Muscle of arm (tissue), 12 donors: ENCODE measurements around the gene USP8. TPM values are rescaled to one million over a fixed set of nuclear protein-coding genes. Genes with fewer than 3 reads are reported as not detected.

ENCODE experiments used
- DNase-seq: peaks from one replicate; pipeline ENCODE4 v3.0.0-alpha.2; 2013
- polyA plus RNA-seq, 12 donors: library from polyadenylated mRNA; unstranded; fragments of 120-200 nt; gene quantifications; one replicate each; pipeline ENCODE4 v1.2.1, GENCODE V29; 2013; ENCODE audit not compliant: insufficient read length in 12 of 12

Gene USP8
- polyA plus RNA-seq, 12 donors: 26.9 to 125 (median 34.0) TPM

DNA sequence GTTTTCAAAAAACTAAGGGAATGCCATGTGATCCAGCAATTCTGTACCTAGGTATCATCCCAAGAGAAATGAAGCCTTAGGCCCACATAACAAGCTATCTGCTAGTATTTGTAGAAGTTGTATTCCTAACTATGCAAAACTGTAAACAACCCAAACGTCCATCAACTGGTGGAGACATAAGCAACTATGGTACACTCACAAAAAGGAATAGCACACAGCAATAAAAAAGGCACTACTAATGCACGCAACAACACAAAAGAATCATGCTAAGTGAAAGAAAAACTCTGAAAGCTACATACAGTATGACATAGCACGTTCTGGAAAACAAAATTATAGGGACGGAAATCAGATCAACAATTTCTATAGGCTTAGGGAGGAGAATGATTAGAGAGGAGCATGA lies 107.0 kb downstream of the USP8 start:
- DNase-seq: no peak

DNA sequence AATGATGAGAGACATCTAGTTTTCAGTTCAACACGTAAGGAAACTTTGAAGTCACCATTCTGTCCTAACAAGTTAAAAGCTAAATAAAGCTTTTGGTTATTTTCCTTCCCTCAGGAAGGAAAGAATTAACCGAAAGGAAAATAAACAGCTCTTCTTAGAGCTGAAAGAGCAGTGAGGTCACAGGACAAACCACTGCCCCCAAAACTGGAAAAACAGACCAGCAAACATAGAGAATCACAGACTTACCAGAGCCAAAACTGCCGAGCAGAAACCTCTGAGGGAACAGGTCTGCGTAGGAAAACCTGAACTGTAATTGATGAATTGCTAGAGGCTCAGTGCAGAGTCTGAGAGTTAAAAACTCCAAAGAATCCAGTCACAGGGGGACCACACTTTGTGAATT lies 107.6 kb downstream of the USP8 start:
- no peak for DNase-seq

GRCh38 chr15:50542887-50543210 lies 118.6 kb downstream of the USP8 start:
- no peak for DNase-seq

DNA sequence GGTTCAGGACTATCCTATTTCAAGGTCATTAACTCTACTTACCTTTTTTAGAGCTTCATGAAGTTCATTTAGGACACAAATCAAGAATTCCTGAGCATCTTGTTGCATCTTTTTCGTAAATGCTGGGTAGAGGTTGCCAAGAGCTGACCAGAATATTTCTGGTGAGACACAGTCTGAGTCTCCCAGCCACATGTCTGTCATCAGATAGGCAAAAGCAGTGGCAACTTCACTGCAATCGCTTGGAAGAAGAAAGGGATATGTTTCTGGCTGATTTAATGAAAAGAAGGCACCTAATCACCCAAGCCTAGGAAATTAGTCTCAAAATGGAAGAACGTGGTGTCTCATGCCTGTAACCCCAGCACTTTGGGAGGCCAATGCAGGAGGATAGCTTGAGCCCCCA lies 119.4 kb downstream of the USP8 start:
- no peak for DNase-seq

GRCh38 chr15:50544368-50544767 lies 120.2 kb downstream of the USP8 start:
- no peak for DNase-seq

- DNase-seq: no peak
Observed at GRCh38 chr15:50546566-50546965, 122.4 kb downstream of the USP8 start, which contains the start of gene USP50. Gene USP50 (minus strand): TSS chr15:50546666. CDS start chr15:50546525, 141 bp downstream.

- no peak for DNase-seq
Observed at GRCh38 chr15:50549326-50549725, 125.1 kb downstream of the USP8 start.

DNA sequence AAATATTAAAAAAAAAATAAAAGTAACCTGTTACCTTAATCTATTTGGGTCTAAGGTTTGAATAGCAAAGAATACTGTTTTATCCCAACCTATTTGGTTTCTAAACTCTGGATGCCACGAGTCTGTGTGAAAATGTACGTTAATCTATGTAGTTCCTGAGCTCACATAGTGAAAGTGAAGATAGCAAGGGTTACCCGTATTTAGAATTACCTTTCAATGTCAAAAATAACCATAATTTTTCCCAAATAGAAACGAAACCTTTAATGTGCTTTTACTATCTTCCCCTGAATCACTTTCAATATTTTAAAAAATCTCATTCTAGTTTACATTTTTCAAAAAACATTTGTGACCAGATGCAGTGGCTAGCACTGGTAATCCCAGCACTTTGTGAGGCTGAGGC lies 128.0 kb downstream of the USP8 start:
- DNase-seq: no peak

GRCh38 chr15:50556642-50557371 lies 132.6 kb downstream of the USP8 start:
- DNase-seq: no peak

DNA sequence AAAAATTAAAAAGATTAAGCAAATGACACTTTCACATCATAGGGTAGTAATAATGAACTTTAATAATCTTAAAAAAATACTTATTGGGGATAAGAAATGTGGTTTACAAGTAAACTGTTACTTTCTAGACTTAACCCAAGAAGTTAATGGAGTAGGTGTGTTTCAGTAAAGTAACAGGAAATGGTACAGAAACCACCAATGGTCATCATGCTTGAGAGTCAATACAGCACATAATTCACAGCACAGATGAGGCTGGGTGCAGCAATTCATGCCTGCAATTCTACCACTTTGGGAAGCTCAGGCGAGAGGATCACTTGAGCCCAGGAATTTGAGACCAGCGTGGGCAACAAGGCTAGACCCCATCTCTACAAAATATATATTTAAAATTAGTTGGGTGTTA lies 133.8 kb downstream of the USP8 start:
- DNase-seq: no peak

DNA sequence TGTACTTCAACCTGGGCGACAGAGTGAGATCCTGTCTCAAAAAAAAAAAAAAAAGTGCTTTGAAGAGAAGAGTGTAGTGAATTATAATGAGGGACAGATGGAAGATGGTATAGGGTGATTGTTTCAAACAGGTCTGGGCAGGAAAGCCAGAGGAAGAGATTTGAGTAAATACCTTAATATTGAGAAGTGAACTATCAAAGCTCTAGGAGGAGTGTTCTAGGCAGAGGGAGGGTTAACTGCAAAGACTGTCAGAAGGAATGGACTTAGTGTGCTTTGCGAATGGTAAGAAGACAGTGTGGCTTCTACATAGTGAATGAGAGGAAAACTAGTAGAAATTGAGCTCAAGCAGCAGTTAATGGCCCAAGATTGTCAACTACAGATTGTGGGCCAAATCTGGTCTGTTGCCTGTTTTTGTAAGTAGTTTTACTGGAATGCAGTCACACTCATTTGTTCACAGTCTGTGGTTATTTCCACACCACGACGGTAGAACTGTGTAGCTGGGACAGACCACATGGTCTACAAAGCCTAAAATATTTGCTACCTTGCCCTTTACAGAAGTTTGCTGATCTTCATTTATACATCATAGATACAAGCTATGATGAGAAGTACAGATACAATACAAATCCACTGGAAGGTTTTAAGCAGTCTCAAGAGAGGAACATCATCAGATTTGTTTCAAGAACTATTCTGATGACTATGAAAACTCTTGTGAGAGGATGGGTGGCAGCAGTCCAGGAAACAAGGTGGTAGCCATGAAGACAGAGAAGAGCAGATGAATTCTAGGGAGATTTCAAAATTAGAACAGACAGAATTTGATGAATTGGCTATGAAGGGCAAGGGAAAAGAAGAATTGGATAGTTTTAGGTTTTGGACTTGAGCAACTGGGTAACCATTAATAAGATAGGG lies 138.8 kb downstream of the USP8 start:
- DNase-seq: no peak

GRCh38 chr15:50563756-50564155 lies 139.6 kb downstream of the USP8 start:
- no peak for DNase-seq

Other genes starting within 250 kb of the USP8 start
- gene SLC27A2, start 242.2 kb upstream of the USP8 start, polyA plus RNA-seq: 10 to 100 TPM in 1 of 12 donors, 1 to 10 TPM in 1, under 1 TPM in 8, not detected in 2; 0.12 to 17.9 (median 0.20) TPM
- gene HDC, start 158.7 kb upstream of the USP8 start, polyA plus RNA-seq: 1 to 10 TPM in 4 of 12 donors, under 1 TPM in 5, not detected in 3; 0.36 to 4.2 (median 0.89) TPM
- 100 to 1,000 TPM in 1 of 12 donors, 10 to 100 TPM in 11; 11.5 to 158 (median 19.1) TPM for gene GABPB1, start 69.2 kb upstream of the USP8 start, polyA plus RNA-seq
- gene USP50, start 122.3 kb downstream of the USP8 start, polyA plus RNA-seq: under 1 TPM in 8 of 12 donors, not detected in 4; 0.18 to 0.69 (median 0.46) TPM